ENCODE results near the gene HGD.
"Not testable (repeated sequence)": the region's sequence is repeated elsewhere in the genome, so short reads cannot be mapped to it uniquely, and the experiment has no call there.

HGD gene

DNA sequence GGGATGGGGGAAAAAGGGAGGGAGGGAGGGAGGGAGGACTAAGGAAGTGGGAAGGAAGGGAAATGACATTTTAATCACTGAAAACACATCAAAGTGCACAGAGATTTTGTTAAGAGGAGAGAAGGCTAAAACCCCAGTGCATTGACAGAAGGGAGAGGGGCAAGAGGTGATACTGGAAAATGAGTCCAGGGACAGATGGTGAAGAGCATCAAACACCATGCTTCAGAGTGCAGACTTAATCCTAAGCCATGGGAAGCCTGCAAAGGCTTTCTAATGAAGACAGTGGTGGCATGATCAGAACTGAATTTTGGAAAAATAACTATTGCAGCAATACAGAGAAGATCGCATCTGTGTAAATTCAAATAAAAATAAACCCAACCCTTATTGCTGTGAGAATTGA lies 41.8 kb downstream of the HGD start:
- no peak for DNase-seq (ENCODE audit: low read depth in 1 of 2, low spot score in 1 of 2)

DNA sequence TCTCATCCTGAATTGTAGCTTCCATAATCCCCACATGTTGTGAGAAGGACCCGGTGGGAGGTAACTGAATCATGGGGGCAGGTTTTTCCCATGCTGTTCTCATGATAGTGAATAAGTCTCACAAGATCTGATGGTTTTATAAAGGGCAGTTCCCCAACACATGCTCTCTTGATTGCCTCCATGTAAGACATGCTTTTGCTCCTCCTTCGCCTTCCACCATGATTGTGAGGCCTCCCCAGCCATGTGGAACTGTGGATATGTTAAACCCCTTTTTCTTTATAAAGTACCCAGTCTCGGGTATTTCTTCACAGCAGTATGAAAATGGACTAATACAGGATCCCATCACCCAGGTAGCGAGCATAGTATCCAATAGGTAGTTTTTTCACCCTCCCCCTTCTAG lies 43.2 kb downstream of the HGD start:
- DNase-seq (ENCODE audit: low read depth in 1 of 2, low spot score in 1 of 2), result not testable (repeated sequence)

DNA sequence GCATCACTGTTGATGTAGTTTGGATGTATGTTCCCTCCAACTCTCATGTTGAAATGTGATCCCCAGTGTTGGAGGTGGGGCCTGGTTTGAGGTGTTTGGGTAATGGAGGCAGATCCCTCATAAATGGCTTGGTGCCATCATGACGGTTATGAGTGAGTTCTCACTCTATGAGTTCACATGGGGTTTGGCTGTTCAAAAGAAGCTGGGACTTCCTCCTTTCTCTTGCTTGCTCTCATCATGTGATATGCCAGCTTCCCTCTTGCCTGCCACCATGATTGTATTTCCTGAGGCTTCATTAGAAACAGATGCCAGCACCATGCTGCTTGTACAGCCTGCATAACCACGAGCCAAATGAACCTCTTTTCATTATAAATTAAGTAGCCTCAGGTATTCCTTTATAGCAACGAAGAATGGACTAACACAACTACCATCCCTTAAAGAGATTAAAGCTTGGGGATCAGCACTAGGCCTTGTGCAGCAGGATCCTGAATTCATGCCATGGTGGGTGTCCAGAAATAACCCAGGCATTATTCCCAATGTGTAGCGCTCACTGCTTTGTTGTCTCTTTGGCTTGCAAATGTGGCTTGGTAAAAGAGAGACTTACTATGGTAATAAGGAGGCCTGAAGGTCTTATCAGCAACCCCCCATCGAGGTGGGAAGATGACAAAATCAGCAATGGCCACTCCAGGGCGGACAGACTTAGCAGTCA lies 44.0 kb downstream of the HGD start:
- DNase-seq (ENCODE audit: low read depth in 1 of 2, low spot score in 1 of 2), result no peak

DNA sequence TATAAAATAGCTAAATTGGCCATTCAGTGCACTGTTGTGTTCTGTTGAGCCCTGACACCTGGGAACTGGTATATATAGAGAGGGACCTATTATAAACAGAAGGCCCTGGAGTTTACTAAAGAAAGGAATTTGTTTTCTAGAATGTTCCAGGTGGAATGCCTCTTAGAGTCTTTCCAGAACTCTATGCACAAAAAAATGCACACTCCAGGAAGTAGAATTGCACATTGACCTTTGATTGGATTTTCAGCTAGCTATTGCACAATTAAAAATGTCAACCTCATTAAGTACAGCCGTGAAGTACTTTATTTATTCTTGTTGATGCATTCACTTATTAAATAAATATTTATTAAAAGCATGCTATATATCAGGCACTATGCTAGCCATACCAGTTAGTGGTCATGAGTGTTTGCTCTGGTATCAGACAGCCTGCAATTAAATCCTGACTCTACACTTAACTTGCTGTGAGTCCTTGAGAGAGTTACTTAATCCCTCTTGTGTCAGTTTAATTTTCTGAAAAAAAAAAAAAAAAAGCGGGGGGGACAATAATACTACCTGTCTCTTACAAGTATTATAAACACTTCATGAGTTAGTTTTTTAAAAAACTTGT lies 45.1 kb downstream of the HGD start:
- DNase-seq (ENCODE audit: low read depth in 1 of 2, low spot score in 1 of 2), result no peak

DNA sequence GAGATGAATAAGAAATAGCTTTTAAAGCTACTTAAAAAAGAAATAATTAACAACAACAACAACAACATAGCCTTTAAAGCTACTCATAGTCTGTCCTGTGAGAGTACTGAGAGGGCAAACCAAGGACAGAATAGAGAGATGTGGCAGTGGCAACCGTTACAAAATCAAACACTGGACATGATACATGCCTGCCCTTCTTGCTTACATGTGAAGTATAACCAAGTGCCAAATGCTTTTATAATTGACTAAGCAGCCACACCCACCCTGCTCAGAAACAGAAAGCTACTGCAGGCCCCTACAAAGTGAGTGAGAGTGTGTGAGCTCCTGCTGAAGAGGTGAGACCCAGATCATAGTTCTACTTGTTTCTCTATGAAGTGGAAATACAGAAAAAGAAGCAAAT lies 47.5 kb downstream of the HGD start:
- DNase-seq (ENCODE audit: low read depth in 1 of 2, low spot score in 1 of 2), result no peak

DNA sequence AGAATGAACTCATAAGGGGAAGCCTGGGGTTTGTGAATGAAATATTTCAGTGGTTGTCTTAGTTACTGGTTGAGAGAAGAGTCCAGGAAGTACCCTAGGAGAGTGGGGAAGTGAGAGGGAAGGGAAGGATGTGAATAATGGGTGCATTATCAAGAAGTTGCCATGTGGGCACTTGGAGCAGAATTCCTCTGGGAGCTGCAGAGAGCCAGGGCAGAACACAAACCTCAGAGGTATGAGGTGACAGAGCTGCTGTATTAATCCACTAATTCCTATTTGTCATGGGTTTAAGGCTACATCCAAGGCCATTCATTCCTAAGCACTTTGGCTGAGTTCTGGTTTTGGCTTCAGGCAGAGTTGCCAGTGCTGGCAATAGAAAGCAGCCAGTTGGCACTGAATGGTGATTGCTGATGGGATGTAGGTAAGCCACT lies 56.9 kb downstream of the HGD start:
- no peak for DNase-seq (ENCODE audit: low read depth in 1 of 2, low spot score in 1 of 2)

DNA sequence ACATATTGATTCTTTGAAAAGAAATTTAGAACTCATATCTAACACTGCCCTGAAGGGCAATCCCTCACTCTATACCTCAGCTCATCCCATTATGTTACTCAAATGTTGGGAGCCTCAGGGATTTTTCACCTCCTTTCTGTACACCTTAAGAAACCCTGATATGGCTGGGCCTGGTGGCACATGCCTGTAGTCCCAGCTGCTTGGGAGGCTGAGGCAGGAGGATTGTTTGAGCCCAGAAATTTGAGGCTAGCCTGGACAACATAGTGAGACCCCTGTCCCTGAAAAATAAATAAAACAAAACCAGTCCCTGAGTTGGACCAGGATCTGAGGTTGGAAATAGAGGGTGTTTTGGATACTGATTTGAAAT lies 58.3 kb downstream of the HGD start:
- no peak for DNase-seq (ENCODE audit: low read depth in 1 of 2, low spot score in 1 of 2)

DNA sequence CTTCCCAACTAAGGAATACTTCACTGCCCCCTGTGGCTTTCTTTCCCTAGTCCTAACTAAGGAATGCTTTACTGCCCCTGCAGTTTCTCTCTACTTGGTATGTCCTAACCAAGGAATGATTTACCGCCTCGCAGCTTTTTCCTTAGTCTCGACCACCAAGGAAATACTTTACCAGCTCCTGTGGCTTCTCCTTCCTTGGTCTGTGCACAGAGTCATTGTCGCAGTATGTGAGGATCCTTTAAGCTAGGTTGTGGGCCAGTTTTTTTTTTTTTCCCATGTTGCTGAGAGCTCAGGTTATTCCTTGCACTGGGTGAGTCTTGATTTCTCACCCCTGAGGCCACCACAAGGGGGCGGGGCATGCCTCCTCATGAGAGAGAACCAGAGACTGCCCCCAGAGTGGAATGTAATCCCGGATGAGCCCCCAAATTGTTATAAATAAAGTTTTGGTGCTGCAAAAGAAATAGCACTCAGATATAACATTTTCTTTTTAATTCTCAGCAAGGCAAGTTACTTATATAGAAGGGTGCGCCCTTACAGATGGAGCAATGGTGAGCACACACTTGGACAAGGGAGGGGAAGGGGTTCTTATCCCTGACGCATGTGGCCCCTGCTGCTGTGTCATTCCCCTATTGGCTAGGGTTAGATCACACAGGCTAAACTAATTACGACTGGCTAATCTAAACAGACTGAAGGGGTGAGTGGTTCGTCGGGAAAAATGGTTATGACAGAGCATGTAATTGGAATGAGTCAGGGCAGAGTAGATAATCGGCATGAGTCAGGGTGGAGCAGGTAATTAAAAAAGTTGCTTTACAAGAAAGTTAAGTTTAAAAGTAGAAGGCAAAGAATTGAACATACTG lies 58.9 kb downstream of the HGD start:
- DNase-seq (ENCODE audit: low read depth in 1 of 2, low spot score in 1 of 2), result no peak

DNA sequence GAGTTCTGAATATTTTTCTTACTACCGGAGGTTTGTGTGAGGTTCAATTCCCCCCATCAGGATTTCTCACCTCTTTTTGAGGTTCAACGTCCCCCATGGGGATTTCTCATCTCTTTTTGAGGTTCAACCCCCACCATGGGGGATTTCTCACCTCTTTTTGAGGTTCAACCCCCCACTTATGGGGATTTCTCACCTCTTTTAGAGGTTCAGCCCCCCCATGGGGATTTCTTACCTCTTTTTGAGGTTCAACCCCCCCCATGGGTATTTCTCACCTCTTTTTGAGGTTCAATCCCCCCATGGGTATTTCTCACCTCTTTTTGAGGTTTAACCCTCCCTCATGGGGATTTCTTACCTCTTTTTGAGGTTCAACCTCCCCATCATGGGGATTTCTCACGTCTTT lies 59.6 kb downstream of the HGD start:
- DNase-seq (ENCODE audit: low read depth in 1 of 2, low spot score in 1 of 2), result no peak

DNA sequence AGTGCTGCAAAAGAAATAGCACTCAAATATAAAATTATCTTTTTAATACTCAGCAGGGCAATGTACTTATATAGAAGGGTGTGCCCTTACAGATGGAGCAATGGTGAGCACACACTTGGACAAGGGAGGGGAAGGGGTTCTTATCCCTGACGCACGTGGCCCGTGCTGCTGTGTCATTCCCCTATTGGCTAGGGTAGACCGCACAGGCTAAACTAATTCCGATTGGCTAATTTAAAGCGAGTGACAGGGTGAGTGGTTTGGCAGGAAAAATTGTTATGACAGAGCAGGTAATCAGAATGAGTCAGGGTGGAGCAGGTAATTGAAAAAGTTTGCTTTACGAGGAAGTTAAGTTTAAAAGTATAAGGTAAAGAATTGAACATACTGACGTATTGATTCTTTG lies 65.3 kb downstream of the HGD start:
- not testable (repeated sequence) for DNase-seq (ENCODE audit: low read depth in 1 of 2, low spot score in 1 of 2)

DNA sequence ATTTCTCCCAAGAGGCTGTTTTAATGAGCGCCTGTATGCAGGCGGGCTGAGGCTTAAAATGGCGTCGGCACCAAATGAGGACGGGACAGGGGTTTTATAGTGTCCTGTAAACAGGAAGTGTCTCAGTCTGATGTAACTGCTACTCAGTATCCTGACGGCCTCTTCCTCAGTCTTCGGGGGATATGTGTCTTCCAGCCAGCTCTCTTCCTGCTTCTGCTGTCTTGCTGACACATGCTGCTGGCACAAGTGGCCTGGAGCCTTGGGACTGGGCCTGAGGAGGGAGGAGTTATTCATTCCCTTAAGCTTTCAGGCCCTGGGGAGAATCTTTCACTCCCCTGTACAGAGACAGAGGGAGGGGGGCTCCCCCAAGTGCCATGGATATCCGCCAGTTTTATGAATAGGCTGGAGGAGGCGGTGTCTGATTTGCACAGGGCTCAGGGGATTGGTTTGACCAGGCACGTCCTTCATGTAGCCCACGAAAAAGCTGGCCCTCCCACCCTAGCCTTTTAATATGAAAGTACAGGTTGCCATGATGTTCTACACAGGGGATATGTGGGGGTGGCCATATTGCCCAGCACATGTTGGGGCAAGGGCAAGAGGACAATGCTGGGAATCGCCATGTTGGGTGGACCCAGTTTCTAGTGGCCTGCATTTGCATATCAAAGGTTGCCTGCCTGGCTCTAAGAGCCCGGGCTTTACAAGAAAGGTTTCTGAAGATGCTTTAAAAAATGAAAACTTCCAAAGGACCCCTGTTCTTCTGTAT lies 66.0 kb downstream of the HGD start:
- no peak for DNase-seq (ENCODE audit: low read depth in 1 of 2, low spot score in 1 of 2)

DNA sequence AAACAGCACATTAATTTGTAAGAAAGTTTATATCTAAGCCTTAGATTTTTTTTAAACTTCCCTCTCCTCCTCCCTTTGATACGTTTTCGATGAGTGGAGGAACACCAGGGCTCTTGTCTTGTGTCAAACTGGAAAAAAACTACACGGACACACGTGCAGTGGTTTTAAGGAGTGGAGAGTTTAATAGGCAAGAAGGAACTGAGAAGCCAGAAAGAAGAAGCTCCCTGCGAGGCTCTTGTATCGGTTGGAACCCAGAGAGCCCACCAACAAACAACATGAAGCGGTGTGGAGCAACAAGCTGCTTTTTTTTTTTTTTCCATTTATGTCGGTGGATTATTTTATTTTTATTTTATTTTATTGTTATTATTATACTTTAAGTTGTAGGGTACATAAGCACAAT lies 67.3 kb downstream of the HGD start:
- DNase-seq (ENCODE audit: low read depth in 1 of 2, low spot score in 1 of 2), result no peak

DNA sequence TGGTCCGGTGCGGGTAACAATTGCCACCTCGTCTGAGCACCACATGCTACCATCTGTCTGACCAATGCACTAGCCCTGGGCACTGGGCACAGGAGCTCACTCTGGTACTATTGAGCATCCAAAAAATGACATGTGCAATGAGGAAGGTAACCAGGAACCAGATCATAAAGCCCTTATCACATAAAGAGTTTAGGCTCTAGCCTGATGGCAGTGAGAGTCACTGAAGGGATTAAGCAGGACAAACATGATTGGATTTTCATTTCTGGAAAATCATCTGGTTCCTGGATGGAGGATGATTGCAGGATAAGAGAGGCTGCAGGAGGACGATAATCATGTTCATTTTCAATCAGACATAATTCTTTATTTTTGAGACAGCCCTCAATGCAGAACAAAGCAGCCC lies 73.5 kb downstream of the HGD start:
- no peak for DNase-seq (ENCODE audit: low read depth in 1 of 2, low spot score in 1 of 2)

DNA sequence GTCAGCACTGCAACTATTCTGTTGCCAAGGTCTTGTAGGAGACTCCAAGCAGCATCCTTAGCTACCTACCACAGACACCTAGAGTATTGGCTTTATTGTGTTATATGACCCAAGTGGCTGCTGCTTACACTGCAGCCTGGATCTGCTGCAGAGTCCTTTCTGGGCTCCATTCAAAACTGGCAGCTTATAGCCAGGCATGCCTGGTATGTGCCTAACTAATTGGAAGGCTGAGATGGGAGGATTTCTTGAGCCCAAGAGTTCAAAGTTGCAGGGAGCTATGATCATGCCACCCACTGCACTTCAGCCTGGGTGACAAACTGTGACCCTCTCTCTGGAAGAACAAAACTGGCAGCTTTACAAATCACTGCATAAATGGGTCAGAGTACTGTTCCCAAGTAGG lies 77.3 kb downstream of the HGD start:
- DNase-seq (ENCODE audit: low read depth in 1 of 2, low spot score in 1 of 2), result no peak

DNA sequence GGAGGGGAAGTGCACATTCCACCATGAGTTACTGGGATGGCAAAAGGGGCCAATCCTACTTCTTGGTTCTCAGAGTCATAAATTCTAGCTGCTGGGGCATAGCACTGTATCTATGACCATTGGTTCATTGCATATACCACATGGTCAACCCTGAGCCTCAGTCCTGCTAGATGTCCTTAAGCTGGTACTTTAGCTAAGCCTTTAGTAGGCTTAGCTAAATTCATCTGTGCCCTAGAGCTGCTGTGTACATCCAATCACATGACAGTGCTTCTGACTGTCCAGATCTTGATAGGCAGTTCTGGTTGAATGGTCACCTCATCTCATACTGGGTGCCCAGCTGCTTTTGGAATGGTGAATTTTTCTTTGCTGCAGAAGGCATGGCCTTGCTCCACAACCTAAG lies 77.7 kb downstream of the HGD start:
- DNase-seq (ENCODE audit: low read depth in 1 of 2, low spot score in 1 of 2), result no peak

DNA sequence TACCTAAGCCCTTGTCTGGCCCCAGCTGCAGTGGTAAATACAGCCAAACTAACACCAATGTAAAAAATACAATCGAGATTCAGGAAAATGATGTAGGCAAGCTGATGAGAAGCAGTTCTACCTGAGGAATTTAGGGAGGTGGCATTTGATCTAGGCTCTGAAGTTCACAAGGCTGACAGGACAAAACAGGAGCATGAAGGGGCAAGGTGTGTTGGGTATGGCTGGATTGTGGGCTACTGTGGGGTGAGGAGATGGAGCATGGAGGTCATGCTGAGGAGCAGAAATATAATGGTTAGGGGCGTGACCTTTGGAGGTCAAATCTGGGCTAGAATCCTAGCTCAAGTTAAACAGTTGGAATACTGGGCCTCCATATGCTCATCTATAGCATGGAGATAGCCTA lies 79.4 kb downstream of the HGD start:
- no peak for DNase-seq (ENCODE audit: low read depth in 1 of 2, low spot score in 1 of 2)

DNA sequence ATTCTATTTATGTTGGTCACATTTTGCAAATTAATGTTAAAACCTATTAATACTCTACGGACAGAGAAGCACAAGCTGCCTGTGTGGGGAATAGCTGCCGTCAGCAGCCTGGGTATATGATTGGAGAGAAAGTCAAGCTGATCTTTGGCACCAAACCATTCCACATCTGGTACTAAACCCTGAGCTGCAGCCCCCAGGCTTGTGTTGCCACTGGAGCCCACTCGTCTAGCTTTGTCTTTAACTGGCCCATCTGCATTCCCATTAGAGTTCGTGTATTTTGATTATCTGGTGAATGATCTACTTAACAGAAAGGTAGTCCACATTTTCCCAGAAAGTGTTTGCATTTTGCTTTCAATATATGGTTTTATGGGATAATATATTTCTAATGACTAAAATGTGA lies 80.5 kb downstream of the HGD start:
- DNase-seq (ENCODE audit: low read depth in 1 of 2, low spot score in 1 of 2), result no peak

DNA sequence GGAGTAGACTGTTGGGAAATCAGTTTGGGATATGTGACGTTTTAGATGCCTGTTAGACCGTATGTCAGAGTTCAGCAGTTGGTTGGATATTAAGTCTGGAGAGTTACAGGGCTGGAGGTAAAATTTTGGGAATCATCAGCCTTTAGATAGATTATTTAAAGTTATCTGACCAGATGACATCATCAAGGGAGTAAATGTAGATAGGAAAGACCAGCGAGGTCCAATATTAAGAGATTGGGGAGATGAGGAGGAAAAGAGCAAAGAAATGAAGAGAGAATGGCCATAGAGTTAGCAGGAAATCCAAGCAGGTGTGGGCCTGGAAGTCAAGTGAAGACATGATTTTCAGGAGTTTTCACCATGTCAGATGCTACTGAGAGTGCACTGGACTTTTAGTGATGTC lies 82.8 kb downstream of the HGD start:
- DNase-seq (ENCODE audit: low read depth in 1 of 2, low spot score in 1 of 2), result no peak

DNA sequence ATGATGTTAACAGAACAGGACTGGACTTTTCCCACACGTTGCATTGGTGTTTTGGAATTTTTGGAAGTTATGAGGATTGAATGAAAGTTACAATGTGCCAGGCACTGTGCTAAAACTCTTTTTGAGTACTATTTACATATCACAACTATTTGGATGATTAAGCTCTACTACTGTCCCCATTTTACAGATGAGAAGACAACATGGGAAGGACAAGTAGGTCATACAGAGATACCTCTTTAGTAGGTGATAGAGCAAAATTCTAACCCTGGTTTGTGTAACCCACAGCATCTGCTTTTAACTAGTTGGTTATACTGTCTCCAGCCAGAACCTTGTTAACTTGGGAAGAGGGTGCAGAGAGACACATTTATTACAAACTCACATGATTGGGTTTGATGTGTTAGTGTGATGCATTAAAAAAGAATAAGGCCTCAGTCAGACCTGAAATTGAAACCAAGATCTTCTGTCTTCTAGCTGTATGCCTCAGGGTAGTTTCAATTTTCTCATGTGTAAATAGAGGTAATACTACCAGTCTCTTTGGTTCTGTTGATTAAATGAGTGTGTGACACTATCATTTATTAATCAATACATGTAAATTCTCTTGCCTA lies 84.5 kb downstream of the HGD start:
- DNase-seq (ENCODE audit: low read depth in 1 of 2, low spot score in 1 of 2), result no peak

DNA sequence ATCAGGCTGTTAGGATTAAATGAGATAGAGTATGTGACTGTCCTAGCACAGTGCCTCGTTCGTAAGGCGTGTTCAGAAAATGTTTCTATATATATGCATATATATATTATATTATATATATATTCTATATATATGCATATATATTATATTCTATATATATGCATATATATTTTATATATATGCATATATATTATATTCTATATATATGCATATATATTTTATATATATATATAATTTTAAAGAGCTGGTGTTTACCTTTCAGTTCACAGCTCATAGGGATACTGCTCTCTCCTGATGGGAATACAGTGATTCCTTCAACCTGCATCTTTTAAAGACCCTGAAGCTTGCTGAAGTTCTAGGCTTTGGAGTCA lies 85.2 kb downstream of the HGD start:
- no peak for DNase-seq (ENCODE audit: low read depth in 1 of 2, low spot score in 1 of 2)

DNA sequence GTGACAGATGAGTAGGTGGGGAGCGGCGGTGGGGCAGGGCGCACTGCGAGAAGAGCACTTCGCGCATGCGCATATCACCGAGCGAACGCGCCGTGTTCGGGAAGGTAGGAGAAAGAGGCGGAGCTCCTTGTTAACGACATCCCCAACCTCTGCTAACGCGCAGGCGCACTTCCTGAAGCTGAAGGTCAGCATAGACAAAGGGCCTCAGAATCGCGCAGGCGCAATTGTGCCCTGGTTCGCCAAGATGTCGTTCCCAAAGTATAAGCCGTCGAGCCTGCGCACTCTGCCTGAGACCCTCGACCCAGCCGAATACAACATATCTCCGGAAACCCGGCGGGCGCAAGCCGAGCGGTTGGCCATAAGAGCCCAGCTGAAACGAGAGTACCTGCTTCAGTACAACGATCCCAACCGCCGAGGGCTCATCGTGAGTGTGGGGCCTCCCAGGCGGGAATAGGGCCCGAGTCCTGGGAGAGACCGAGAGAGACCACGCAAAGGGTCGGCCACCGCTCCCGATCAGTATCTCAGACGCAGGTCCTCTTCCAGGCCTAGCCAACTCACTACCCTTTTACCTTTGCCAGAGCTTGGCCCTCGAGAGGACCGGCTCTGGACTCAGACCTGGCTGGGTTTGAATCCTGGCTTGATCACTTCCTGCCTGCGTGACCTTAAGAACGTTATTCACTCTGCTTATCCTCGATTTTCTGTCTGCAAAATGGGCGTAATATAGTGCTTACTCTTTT lies 85.8 kb downstream of the HGD start, which contains the start of gene NDUFB4:
Gene NDUFB4 (plus strand): TSS at position 221 of the 737 bp plus-strand sequence. CDS start 24 bp downstream, at position 245.
- peak; percentile 87 to 93 for DNase-seq (ENCODE audit: low read depth in 1 of 2, low spot score in 1 of 2)

Measured in activated T-helper 1 cell treated with anti-CD3 and anti-CD28 coated beads, Interleukin-2, amount 50 U/mL, for 16 hours (primary cell).